Esophagus (tissue), 2 donors: ENCODE results near the gene SPATA6. TPM values are rescaled to one million over a fixed set of nuclear protein-coding genes. Genes with fewer than 3 reads are reported as not detected.
"Not testable (repeated sequence)": the region's sequence is repeated elsewhere in the genome, so short reads cannot be mapped to it uniquely, and the experiment has no call there.

ENCODE experiments used
- H3K27ac ChIP-seq, 2 donors: one replicate each; pipeline ENCODE4 v1.5.1; 2013; ENCODE audit warnings: low read depth in 2 of 2, mild to moderate bottlenecking in 2 of 2, inconsistent platforms in 1 of 2, low read length in 1 of 2, moderate library complexity in 1 of 2
- H3K27me3 ChIP-seq, 2 donors: one replicate each; pipeline ENCODE4 v1.6.1; 2013; ENCODE audit warnings: low read length in 2 of 2, control low read depth in 1 of 2, mild to moderate bottlenecking in 1 of 2; ENCODE audit not compliant: insufficient read depth in 2 of 2, control insufficient read depth in 1 of 2
- H3K36me3 ChIP-seq, 2 donors: one replicate each; pipeline ENCODE4 v1.6.1; 2013; ENCODE audit warnings: low read length in 1 of 2; ENCODE audit not compliant: control insufficient read depth in 2 of 2, insufficient read depth in 2 of 2
- H3K4me1 ChIP-seq, 2 donors: one replicate each; pipeline ENCODE4 v1.6.1; 2013; ENCODE audit warnings: low read length in 1 of 2; ENCODE audit not compliant: control insufficient read depth in 2 of 2, insufficient read depth in 2 of 2
- H3K4me3 ChIP-seq, 2 donors: one replicate each; pipeline ENCODE4 v1.5.1; 2013; ENCODE audit warnings: low read length in 2 of 2, mild to moderate bottlenecking in 2 of 2, low read depth in 1 of 2, moderate library complexity in 1 of 2
- H3K9me3 ChIP-seq, 2 donors: one replicate each; pipeline ENCODE4 v1.6.1; 2013; ENCODE audit warnings: mild to moderate bottlenecking in 2 of 2, low read depth in 1 of 2, low read length in 1 of 2, moderate library complexity in 1 of 2; ENCODE audit not compliant: control insufficient read depth in 2 of 2, insufficient read depth in 1 of 2
- WGBS, 2 donors: extraction: QIAGEN DNeasy Blood & Tissue Kit; methylation state at CpG; one replicate each; pipeline ENCODE4 v1.1.7; 2013; 5-methylcytosine and 5-hydroxymethylcytosine counted together
- polyA plus RNA-seq, 2 donors: library from polyadenylated mRNA; stranded (reverse); fragments of 200-250 nt; gene quantifications; one replicate each; pipeline ENCODE4 v1.2.3, GENCODE V29; 2013
- donor health status: healthy with polysubstance abuse.
- donor health status: Bipolar disorder and iron deficiency.

SPATA6 gene
- polyA plus RNA-seq, 2 donors = 1.3 to 1.6 TPM

GRCh38 chr1:48291421-48291820 is 180.6 kb downstream of the SPATA6 start:
- 87 to 89% methylated on average over 4 of the region's 4 CpGs for WGBS, 2 donors
- H3K27me3 ChIP-seq = no peaks in the 10 kb centered on the region

DNA sequence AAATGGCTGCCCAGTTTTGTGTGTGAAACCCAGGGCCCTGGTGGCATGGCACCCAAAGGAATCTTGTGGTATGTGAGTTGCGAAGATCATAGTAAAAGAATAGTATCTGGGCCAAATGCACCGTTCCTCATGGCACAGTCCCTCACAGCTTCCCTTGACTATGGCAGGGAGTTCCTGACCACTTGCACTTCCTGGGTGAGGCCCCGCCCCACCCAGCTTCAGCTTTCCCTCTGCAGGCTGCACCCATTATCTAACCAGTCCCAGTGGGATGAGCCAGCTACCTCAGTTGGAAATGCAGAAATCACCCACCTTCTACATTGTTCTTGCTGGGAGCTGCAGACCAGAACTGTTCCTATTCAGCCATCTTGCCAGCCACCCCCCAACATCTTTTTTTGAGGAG is 186.5 kb downstream of the SPATA6 start:
- Histone ChIP-seq H3K27me3 (no peaks in the 10 kb centered on the region), H3K4me3 (no peak overlapping the region), H3K4me1 (no peaks in the 10 kb centered on the region), H3K27ac (no peak overlapping the region), H3K9me3 (no peaks in the 10 kb centered on the region), H3K36me3 (no peaks in the 10 kb centered on the region)
- 78 to 92% methylated on average over 3 of the region's 3 CpGs for WGBS, 2 donors

More at GRCh38 chr1:48291421-48291820, 180.6 kb downstream of the SPATA6 start:
- peaks cover 0 to 3% of the 10 kb centered on the region in 2 donors for H3K36me3 ChIP-seq
- no peak overlapping the region for H3K4me3 ChIP-seq
- peaks cover 0 to 3% of the 10 kb centered on the region in 2 donors for H3K4me1 ChIP-seq
- H3K27ac ChIP-seq = no peak overlapping the region
- peaks cover 0 to 4% of the 10 kb centered on the region in 2 donors for H3K9me3 ChIP-seq

DNA sequence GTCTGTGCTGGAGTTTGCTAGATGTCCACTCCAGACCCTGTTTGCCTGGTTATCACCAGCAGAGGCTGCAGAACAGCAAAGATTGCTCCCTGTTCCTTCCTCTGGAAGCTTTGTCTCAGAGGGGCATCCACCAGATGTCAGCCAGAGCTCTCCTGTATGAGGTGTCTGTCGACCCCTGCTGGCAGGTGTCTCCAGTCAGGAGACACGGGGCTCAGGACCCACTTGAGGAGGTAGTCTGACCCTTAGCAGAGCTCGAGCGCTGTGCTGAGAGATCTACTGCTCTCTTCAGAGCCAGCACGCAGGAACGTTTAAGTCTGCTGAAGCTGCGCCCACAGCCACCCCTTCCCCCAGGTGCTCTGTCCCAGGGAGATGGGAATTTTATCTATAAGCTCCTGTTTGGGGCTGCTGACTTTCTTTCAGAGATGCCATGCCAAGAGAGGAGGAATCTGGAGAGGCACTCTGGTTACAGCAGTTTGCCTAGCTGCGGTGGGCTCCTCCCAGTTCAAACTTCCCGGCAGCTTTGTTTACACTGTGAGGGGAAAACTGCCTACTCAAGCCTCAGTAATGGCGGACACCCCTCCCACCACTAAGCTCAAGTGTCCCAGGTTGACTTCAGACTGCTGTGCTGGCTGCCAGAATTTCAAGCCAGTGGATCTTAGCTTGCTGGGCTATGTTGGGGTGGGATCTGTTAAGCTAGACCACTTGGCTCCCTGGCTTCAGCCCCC is 187.1 kb downstream of the SPATA6 start:
- not testable (repeated sequence) for H3K4me3 ChIP-seq, H3K4me1 ChIP-seq, H3K9me3 ChIP-seq, H3K27me3 ChIP-seq, H3K36me3 ChIP-seq, H3K27ac ChIP-seq
- WGBS, 2 donors = 59 to 65% methylated on average over 10 of the region's 10 CpGs

DNA sequence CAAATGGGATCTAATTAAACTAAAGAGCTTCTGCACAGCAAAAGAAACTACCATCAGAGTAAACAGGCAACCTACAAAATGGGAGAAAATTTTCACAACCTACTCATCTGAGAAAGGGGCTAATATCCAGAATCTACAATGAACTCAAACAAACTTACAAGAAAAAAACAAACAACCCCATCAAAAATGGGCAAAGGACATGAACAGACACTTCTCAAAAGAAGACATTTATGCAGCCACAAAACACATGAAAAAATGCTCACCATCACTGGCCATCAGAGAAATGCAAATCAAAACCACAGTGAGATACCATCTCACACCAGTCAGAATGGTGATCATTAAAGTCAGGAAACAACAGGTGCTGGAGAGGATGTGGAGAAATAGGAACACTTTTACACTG is 189.7 kb downstream of the SPATA6 start:
- not testable (repeated sequence) for H3K36me3 ChIP-seq, H3K27me3 ChIP-seq, H3K4me3 ChIP-seq, H3K4me1 ChIP-seq, H3K9me3 ChIP-seq, H3K27ac ChIP-seq

GRCh38 chr1:48277437-48277836 is 194.6 kb downstream of the SPATA6 start:
- not testable (repeated sequence) for H3K4me3 ChIP-seq, H3K4me1 ChIP-seq, H3K27me3 ChIP-seq, H3K36me3 ChIP-seq, H3K27ac ChIP-seq, H3K9me3 ChIP-seq
- 80 to 92% methylated on average over 5 to 10 of the region's 10 CpGs for WGBS, 2 donors

- 68 to 77% methylated on average over 2 of the region's 2 CpGs for WGBS, 2 donors
- no peaks in the 10 kb centered on the region for H3K4me1 ChIP-seq
- no peaks in the 10 kb centered on the region for H3K9me3 ChIP-seq
- H3K27ac ChIP-seq = no peak overlapping the region
- no peaks in the 10 kb centered on the region for H3K36me3 ChIP-seq
- H3K4me3 ChIP-seq = no peak overlapping the region
- H3K27me3 ChIP-seq = no peaks in the 10 kb centered on the region
Observed at GRCh38 chr1:48266576-48266975, 205.4 kb downstream of the SPATA6 start.

GRCh38 chr1:48263041-48263440 is 209.0 kb downstream of the SPATA6 start:
- H3K9me3 ChIP-seq = no peaks in the 10 kb centered on the region
- no peaks in the 10 kb centered on the region for H3K4me1 ChIP-seq
- H3K27me3 ChIP-seq = no peaks in the 10 kb centered on the region
- no peak overlapping the region for H3K27ac ChIP-seq
- H3K36me3 ChIP-seq = no peaks in the 10 kb centered on the region
- WGBS, 2 donors = 28 to 45% methylated on average over 1 of the region's 1 CpG
- no peak overlapping the region for H3K4me3 ChIP-seq

- H3K27ac ChIP-seq = no peak overlapping the region
Observed at GRCh38 chr1:48261881-48262400, 210.1 kb downstream of the SPATA6 start.

GRCh38 chr1:48258106-48258505 is 213.9 kb downstream of the SPATA6 start:
- no peaks in the 10 kb centered on the region for H3K27me3 ChIP-seq
- H3K27ac ChIP-seq = no peak overlapping the region
- H3K36me3 ChIP-seq = no peaks in the 10 kb centered on the region
- no peak overlapping the region for H3K4me3 ChIP-seq
- H3K9me3 ChIP-seq = no peaks in the 10 kb centered on the region
- WGBS, 2 donors = 96 to 97% methylated on average over 1 of the region's 1 CpG
- H3K4me1 ChIP-seq = no peaks in the 10 kb centered on the region

More at GRCh38 chr1:48261881-48262400, 210.1 kb downstream of the SPATA6 start:
- no peaks in the 10 kb centered on the region for H3K9me3 ChIP-seq
- no peaks in the 10 kb centered on the region for H3K4me1 ChIP-seq
- no peaks in the 10 kb centered on the region for H3K27me3 ChIP-seq
- H3K36me3 ChIP-seq = no peaks in the 10 kb centered on the region
- H3K4me3 ChIP-seq = no peak overlapping the region

- Histone ChIP-seq H3K4me1 (no peaks in the 10 kb centered on the region), H3K36me3 (no peaks in the 10 kb centered on the region), H3K27ac (no peak overlapping the region), H3K4me3 (no peak overlapping the region), H3K27me3 (no peaks in the 10 kb centered on the region), H3K9me3 (no peaks in the 10 kb centered on the region)
- WGBS, 2 donors = 81 to 88% methylated on average over 1 of the region's 1 CpG
Observed at GRCh38 chr1:48254254-48254653, 217.8 kb downstream of the SPATA6 start.
